WTC11 (cell line): ENCODE data around the gene SYNPO.

Experiments
- CREB1 ChIP-seq: sonication (generic); formaldehyde crosslinking; IDR thresholded peaks from 2 replicates; pipeline ENCODE4 v1.8.0; 2023; ENCODE audit warnings: mild to moderate bottlenecking, missing genetic modification reagents
- CTCF ChIP-seq: fragments of 200-600 bp; IDR thresholded peaks from 2 replicates; pipeline ENCODE4 v1.8.0; 2022; ENCODE audit warnings: antibody characterized with exemption
- NR2C2 ChIP-seq: sonication (generic); formaldehyde crosslinking; IDR thresholded peaks from 2 replicates; pipeline ENCODE4 v1.8.0; 2022; ENCODE audit warnings: mild to moderate bottlenecking, missing genetic modification reagents
- PRDM15 ChIP-seq: sonication (generic); formaldehyde crosslinking; IDR thresholded peaks from 2 replicates; pipeline ENCODE4 v1.8.0; 2022; ENCODE audit warnings: missing genetic modification reagents
- SMAD4 ChIP-seq: sonication (generic); formaldehyde crosslinking; IDR thresholded peaks from 2 replicates; pipeline ENCODE4 v1.8.0; 2022; ENCODE audit warnings: mild to moderate bottlenecking, missing genetic modification reagents
- SP1 ChIP-seq: sonication (generic); formaldehyde crosslinking; conservative IDR thresholded peaks from 2 replicates; pipeline ENCODE4 v1.8.1; 2022; ENCODE audit warnings: missing genetic modification reagents
- TEAD4 ChIP-seq: sonication (generic); formaldehyde crosslinking; IDR thresholded peaks from 2 replicates; pipeline ENCODE4 v1.8.0; 2022; ENCODE audit warnings: mild to moderate bottlenecking, missing genetic modification reagents

GRCh38 chr5:150661821-150662596 lies 21.5 kb downstream of the SYNPO start:
- no peak for TF ChIP-seq CREB1
- TF ChIP-seq TEAD4 (CRISPR knock-in tag), result no peak
- TF ChIP-seq SP1 (CRISPR knock-in tag), result no peak
- no peak for TF ChIP-seq NR2C2 (CRISPR knock-in tag)
- no peak for TF ChIP-seq CTCF
- no peak for TF ChIP-seq PRDM15 (CRISPR knock-in tag)
- TF ChIP-seq SMAD4 (CRISPR knock-in tag), result no peak
